G401.6 (cell line): ENCODE measurements around the gene ADAMTS2.

Experiments
- FAIRE-seq: peaks from 2 replicates; lab custom pipeline; 2012; peaks lifted over from hg19 to GRCh38; lab: Jason Lieb, UNC

The ADAMTS2 gene

GRCh38 chr5:179137643-179138567 lies 207.4 kb downstream of the ADAMTS2 start:
- FAIRE-seq = no peak

- FAIRE-seq = no peak
Measured at GRCh38 chr5:179137016-179137642, 208.1 kb downstream of the ADAMTS2 start.

DNA sequence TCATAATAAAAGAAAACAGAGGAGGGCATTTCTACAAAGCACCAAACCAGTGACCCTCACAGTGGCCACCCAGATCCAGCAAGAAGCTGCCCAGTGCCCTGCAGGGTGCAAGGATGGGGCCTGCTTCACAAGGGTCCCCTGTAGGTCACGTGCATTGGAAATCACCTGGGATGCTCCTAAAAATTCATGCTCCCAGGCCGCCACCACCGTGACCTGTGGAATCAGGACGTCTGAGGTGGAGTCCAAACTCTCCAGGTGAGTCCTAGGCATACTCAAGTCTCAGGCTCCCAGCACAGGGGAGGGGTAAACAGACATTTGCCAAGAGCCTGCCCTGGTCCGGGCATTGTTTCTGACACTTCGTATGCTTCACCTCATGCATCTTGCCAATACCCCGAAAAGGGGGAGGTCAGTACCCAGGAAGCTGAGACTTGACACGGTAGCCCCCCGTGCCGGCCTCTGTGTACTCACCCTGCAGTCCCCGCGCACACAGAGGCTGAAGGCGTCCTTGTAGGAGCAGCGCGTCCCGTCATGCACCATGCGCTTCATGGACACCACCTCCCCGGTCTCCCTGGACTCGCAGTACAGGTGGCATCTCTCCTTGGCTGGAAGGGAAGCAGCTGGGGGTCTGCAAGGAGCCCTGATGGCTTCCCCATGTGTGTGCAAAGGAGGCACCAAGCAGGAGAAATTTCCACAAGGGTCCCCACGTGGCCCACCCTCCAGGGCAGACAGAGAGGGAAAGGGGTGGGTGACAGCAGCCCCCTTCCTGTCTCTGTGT lies 209.6 kb downstream of the ADAMTS2 start:
- no peak for FAIRE-seq

- no peak for FAIRE-seq
Measured at GRCh38 chr5:179135006-179135405, 210.3 kb downstream of the ADAMTS2 start.

DNA sequence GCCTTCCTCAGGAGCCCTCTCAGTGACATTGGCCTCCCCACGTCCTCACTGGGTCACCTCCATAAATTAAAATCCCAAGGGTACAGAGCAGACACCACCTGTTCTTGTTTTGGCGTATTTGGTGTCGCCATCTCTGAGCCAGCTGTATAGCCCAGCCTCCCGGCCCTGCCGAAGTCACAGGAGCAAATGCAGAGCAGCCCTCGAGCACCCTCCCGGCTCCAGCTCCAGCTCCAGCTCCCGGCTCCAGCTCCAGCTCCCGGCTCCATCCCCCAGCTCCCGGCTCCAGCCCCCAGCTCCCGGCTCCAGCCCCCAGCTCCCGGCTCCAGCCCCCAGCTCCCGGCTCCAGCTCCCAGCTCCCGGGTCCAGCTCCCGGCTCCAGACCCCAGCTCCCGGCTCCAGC lies 210.8 kb downstream of the ADAMTS2 start:
- FAIRE-seq = no peak

GRCh38 chr5:179132586-179133355 lies 212.5 kb downstream of the ADAMTS2 start:
- no peak for FAIRE-seq

- no peak for FAIRE-seq
Measured at GRCh38 chr5:179131886-179132585, 213.2 kb downstream of the ADAMTS2 start.

DNA sequence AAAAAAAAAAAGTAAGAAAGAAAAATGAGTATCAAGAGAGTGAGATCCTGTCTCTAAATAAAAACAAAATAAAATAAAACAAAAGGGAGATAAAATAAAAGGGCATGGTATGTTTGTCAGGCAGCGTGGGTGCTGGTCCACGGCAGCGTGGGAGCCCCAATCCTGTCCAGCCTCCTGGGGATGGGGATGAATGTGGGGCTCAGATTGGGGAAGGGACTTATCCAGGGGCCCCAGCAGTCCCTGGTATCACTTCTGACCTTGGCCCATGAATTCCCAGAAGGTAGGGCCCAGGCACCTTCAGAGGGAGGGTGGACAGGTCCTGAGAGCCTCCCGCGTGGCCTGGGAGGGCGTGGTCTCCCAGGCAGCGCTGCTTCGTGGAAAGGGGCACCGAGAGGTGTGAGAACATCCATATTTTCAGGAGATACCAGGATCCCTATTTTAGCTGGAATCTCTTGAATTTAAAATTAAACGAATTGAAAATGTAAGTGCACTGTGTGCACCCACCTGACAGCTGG lies 213.9 kb downstream of the ADAMTS2 start:
- no peak for FAIRE-seq

GRCh38 chr5:179130101-179130681 lies 215.1 kb downstream of the ADAMTS2 start:
- no peak for FAIRE-seq

GRCh38 chr5:179129607-179130071 lies 215.6 kb downstream of the ADAMTS2 start:
- no peak for FAIRE-seq

DNA sequence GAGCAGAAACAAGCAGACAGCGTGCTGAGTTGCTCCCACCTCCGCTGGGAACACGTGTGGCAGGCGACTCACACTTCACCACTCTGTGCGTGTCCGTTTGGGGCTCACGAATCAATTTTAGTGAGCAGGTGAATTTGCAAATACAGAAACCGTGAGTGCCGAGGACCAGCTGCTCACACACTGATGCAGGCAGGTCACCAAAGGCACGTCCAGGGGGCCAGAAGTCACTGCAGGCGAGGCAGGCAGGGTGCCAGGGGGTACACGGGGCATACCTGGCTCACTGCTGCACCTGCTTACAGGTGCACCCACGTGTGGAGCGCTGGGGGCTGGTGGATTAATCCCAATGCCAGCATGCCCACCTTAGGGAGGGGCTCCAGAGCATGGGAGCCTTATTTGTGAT lies 216.3 kb downstream of the ADAMTS2 start:
- no peak for FAIRE-seq

DNA sequence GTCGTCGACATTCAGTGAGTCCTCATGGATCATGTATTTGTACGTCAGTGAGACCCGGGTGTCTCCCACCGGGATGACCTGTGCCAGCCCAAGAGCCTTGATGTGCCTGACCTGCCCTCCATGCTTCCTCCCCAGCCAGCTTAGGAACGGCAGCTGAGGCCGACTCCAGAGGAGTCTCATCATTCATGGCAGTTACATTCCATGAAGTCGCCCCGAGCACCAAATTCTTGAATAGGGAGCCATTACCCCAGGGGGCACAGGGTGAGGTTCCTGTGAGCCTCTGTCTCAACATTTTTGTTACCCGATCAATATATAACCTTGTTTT lies 217.3 kb downstream of the ADAMTS2 start:
- no peak for FAIRE-seq

DNA sequence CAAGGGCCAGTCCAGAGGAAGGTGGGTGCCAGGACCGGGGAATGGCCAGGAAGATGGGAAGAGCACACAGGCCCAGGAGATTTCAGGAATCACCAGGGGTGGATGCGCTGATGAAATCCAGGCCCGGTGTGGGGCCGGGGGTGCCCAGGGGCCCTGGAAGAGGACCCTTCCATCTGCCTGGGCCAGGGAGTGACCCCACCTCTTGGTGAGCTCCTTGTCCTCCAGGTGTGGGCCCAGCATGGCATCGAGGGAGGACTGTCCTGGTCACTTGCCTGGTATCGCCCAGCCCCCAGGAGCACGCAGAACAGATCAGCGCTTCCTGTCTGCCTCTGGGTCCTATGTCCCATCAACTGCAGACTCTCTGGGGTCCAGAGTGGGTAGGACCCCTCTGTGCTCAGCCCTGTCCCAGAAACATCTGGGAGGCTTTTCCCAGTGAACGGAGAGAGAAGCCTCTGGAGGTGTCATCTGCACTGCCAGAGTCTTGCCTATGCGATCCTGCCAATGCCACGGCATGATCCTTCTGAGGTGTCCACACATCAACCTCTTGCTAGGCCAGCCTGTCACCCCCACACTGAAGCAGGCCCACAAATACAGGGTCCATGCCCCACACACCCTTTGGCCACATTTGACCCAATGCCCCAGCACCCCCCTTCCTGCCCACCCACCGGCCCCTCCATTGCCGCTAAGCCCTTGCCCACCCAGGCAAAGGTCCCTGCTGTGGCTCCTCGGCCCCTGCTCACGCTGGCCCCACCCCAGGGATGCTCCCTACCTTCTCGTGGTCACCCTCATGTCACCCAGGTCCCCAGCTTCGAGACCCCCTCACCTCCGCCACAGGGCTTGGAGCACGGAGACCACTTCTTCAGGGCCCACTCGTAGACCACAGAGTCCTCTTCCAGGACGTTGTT lies 217.9 kb downstream of the ADAMTS2 start:
- FAIRE-seq = no peak

- FAIRE-seq = no peak
Measured at GRCh38 chr5:179126506-179126991, 218.7 kb downstream of the ADAMTS2 start.

- no peak for FAIRE-seq
Measured at GRCh38 chr5:179125789-179126505, 219.3 kb downstream of the ADAMTS2 start.

DNA sequence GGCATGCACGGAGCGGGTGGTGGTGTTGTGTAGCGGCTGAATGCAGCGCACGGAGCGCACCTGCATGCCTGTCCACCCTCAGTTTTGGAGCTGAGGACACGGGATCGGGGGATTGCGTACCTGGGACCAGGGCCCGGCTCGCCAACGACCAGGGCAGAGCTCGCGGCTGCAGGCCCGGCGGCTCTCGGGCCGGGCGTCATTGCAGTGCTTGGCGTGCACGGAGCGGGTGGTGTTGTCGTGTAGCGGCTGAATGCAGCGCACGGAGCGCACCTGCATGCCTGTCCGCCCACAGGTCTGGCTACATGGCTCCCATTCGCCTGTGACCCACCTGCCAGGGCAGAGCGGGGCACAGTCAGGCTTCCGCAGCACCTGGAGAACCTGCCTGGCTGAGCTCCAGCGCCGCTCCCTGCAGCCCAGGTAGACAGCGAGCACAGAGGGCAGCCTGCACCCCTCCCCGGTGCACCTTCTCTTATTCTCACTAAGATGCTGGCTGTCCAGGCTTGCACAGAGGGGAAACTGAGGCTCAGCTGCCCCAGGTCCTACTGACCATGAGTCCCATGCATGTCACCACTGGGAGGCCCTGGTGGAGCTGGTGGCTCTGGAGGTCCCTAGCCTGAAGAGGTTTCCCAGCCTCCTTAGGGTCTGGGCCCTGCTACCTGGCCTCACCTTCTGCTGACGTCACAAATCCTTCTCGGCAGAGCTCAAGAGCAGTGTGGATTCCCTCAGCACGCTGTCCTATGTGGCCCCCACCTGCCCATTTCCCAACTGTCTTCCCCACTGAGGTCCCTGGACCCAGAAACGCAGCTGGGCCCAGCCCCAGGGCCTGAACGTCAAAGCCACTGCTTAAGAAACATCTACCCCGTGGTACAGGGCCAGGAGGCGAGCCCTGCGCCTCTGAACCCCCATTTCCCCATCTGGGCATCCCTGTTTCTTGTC lies 220.1 kb downstream of the ADAMTS2 start:
- no peak for FAIRE-seq

DNA sequence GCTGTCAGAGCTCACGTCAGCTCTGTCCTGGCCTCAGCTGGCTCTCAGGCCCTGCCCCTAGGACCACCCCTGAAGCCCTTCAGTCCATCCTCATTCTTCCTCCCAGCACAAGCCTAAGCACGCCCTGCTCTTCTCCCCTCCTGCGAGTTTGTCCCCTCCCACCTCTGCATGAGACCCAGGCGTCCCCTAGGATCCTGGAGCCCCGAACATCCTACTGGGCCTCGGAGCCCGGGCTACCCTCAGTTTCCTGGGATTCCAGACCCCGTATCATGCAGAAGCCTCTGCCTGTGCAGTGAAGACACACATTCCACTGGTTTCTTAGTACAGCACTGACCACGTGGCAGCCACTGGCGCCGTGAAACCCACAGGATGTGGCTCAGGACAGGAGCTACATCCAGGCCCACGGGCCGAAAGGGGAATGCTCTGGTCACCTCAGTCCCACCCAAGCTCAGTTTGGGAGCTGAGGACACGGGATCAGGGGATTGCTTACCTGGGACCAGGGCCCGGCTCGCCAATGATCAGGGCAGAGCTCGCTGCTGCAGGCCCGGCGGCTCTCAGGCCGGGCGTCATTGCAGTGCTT lies 220.9 kb downstream of the ADAMTS2 start:
- no peak for FAIRE-seq
